NCI-H2107 treated with DMSO at 0.1 percent for 48 hours (cell line): ENCODE data around the gene RNF123.
"Not testable (repeated sequence)": the region's sequence is repeated elsewhere in the genome, so short reads cannot be mapped to it uniquely, and the experiment has no call there.

Experiments
- DNase-seq: peaks from one replicate; lab custom pipeline; 2025; ENCODE audit not compliant: unreplicated experiment; lab: John Stamatoyannopoulos, UW

RNF123 gene

GRCh38 chr3:49734752-49735151, 45.4 kb downstream of the RNF123 start:
- no peak for DNase-seq

DNA sequence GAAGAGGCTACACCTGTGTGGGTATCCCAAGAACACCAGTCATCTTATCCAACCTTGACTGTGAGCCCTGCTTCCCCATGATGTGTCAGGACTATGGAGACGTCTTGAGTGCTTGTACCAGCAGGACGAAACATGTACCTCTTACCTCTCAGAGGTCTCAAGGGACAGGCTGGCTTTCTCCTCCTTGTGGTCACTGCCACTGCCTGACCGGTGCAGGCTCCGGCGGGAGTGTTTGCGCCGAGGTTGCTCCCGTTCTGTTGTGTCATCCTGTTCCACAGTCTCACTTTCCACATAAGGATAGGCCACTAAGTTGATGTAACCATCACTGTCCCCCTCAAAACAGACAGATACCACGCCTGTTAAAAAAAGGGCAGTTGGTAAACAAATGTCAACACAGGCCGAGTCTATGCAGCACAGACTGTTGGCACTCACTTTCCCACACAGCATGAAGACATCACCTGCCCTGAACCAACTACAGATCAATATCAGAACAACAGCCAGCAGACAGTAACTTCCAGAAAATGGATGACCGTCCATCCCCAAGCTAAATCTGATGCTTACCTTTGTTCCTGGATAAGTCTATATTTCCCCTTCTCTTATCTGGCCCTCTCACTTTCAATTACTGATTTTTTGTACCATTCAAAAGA, 48.8 kb downstream of the RNF123 start:
- no peak for DNase-seq

GRCh38 chr3:49740427-49740826, 51.1 kb downstream of the RNF123 start:
- no peak for DNase-seq

- no peak for DNase-seq
Observed at GRCh38 chr3:49745986-49746385, 56.6 kb downstream of the RNF123 start.

DNA sequence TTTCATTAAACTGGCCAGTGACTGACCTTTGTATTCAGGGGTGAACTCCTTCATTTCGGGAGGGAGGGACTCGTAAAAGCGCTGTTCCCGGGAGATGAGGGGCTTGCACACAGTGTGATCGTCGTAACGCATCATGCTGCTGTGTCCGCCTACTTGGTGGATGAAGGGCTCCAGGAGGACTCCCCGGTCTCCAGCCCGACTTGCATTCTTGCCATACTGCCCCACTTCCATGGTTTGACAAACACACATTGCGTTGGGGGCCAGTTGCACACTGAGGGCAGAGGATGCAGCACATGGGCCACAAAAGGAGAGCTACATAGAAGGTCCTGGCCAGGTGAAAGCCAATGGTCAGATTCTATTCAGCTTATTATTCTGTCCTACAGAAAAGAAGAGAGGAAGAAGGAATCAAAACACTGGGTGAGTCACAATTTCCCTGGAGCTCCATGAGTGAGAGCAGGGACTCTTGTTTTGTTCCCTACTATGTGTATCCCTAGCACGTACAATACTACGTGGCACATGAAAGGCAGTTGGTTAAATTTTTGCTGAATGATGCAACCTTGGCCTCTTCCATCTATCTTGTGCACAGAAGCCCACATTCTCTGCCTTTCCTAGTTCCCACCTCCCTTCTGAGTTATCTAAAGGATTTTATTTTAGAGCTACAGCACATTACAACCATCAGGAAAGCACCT, 58.6 kb downstream of the RNF123 start:
- DNase-seq: no peak

DNA sequence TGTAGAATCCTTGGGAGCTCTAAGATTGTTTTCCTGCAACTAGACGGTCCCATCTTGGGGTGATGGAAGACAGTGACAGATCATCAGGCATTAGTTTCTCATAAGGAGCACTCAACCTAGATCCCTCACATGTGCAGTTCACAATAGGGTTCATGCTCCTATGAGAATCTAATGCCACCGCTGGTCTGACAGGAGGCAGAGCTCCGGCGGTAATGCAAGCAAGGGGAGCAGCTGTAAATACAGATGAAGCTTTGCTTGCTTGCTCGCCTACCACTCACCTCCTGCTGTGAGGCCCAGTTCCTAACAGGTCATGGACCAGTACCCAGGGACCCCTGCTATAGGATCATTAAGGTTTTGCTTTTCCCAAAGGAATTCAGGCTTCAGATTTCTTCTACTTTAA, 59.5 kb downstream of the RNF123 start:
- not testable (repeated sequence) for DNase-seq

- DNase-seq: no peak
Observed at GRCh38 chr3:49750056-49750455, 60.7 kb downstream of the RNF123 start.

DNA sequence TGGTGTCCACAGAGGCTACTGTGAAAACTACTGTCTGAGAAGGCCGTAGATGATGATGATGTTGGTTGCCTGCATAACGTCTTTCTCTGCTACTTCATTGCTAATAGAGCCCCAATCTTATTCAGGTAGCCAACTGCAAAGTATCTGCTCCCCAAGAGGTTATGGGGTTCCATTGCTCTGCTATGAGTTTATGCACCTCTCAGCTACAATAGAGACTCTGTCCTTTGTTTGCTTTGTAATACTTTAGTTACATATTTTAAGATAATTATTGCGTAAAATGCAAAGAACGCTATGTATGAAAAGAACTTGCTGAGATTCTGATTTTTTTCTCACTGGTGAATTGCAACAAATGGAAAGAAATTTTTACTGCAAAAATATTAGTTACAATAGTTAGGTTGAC, 62.1 kb downstream of the RNF123 start:
- no peak for DNase-seq

DNA sequence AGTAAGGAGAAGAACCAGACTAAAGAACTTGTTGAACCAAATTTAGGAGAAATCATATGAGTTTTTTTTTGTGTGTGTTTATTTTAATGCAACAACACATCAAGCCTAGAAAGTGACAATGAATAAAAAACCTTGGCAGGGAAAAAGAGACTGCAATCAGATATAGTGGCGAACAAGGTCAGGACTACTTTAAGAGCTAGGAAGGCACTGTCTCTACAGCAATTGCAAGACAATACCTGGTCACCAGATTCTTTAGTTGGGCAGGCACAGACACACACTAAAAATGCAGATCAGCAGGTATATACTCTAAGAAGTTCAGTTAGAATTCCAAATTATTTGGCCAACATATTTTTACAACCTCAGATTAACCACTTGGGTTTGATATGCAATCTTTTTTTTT, 65.2 kb downstream of the RNF123 start:
- DNase-seq: no peak

GRCh38 chr3:49756036-49756435, 66.7 kb downstream of the RNF123 start:
- DNase-seq: no peak

DNA sequence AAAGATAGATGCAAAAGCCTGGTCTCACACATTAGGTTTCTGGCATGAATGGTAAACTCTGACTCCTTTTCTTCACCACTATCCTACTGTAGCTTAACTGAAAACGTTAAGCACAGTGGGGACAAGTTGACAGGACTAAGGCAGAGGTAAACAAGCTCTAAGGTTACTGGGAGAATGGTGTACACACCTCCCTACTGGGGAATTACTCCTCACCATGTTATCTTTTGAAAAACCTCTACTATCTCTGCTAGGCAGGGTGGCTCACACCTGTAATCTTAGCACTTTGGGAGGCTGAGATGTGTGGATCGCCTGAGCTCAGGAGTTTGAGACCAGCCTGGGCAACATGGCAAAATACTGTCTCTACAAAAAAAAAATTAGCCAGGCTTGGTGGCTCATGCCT, 67.8 kb downstream of the RNF123 start:
- no peak for DNase-seq

- DNase-seq: no peak
Observed at GRCh38 chr3:49759226-49759625, 69.9 kb downstream of the RNF123 start.

DNA sequence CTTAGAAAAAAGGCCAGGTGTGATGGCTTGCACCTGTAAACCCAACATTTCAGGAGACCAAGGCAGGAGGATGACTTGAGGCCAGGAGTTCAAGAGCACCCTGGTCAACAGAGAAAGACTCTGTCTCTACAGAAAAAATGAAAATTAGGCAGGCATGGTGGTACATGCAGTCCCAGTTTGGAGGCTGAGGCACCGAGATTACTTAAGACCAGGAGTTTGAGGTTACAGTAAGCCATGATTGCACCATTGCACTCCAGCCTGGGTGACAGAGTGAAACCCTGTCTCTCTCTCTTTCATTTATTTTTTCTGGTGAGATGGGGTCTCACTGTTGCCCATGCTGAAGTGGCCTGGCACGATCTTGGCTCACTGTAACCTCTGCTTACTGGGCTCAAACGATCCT, 72.3 kb downstream of the RNF123 start:
- no peak for DNase-seq

- no peak for DNase-seq
Observed at GRCh38 chr3:49763981-49764380, 74.6 kb downstream of the RNF123 start.

DNA sequence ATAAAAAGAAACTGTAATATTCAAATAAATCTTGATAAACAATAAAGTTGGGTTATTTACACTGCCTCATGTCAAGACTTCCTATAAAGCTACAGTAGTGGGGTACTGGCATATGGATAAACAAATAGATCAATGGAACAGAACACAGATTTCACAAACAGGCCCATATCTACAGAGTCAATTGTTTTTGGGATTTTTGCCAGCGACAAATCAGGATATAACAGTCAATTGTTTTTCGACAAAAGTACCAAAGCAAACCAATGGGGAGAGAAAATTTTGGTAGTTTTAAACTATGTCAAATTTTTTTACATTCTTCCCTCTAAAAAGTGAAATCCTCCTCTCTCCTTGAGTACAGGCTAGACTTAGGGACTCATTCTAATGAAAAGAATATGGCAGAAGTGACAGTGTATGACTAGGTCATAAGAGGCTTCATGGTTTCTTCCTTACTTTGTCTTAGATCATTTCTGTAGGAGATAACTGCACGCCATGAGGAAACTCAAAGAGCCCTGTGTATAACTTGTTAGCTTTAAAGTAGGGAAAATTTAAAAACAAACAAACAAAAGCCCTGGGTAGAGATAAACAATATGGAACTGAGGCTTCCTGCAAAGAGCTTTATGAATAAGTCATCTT, 80.0 kb downstream of the RNF123 start:
- DNase-seq: no peak

DNA sequence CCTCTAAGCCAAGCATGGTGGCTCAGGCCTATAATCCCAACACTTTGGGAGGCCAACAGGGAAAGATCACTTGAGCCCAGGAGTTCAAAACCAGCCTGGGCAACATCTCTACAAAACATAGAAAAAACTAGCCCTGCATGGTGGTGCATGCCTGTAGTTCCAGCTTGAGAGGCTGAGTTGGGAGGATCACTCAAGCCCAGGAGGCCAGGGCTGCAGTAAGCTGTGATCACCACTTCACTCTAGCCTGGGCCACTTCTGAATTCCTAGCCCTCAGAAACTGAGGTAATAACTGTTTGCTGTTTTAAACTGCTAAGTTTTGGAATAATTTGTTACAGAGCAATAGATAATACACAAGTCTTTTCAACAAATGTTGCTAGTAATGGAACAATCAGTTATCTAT, 80.6 kb downstream of the RNF123 start:
- DNase-seq: no peak
